Vagina (tissue), 2 donors: ENCODE data around the gene TMPRSS4.

ENCODE experiments used
- POLR2A ChIP-seq, 2 donors: fragments of 450-650 bp; IDR thresholded peaks; one replicate each; pipeline ENCODE4 v1.6.1; 2017; ENCODE audit warnings: antibody characterized with exemption in 2 of 2, mild to moderate bottlenecking in 2 of 2, moderate library complexity in 2 of 2
- TF ChIP-seq, protein P1 (sequence below), 3 experiments: fragments of 450-650 bp in 2 of 3; fragments of 200-600 bp in 1 of 3; sonication (generic) in 1 of 3; IDR thresholded peaks; one replicate each; pipeline ENCODE4 v1.5.1; 2017 to 2019; ENCODE audit warnings: antibody characterized with exemption in 3 of 3, mild to moderate bottlenecking in 2 of 3, moderate library complexity in 2 of 3

DNA sequence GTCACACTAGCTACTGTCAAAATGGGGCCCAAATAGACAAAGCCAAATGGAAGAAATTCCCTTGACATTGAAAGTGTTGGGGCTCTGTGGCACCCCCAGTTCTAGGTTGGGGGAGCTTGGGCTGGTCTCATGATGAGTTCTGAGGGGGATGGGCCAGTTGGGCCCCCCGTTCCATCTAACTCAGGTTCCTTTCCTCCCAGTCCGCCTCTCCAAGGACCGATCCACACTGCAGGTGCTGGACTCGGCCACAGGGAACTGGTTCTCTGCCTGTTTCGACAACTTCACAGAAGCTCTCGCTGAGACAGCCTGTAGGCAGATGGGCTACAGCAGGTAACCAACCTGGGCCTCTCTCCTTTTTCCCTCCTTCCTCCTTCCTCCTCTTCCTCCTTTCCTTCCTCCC, 27.6 kb downstream of the TMPRSS4 start:
- TF ChIP-seq, protein P1, sequence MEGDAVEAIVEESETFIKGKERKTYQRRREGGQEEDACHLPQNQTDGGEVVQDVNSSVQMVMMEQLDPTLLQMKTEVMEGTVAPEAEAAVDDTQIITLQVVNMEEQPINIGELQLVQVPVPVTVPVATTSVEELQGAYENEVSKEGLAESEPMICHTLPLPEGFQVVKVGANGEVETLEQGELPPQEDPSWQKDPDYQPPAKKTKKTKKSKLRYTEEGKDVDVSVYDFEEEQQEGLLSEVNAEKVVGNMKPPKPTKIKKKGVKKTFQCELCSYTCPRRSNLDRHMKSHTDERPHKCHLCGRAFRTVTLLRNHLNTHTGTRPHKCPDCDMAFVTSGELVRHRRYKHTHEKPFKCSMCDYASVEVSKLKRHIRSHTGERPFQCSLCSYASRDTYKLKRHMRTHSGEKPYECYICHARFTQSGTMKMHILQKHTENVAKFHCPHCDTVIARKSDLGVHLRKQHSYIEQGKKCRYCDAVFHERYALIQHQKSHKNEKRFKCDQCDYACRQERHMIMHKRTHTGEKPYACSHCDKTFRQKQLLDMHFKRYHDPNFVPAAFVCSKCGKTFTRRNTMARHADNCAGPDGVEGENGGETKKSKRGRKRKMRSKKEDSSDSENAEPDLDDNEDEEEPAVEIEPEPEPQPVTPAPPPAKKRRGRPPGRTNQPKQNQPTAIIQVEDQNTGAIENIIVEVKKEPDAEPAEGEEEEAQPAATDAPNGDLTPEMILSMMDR (IDR thresholded peaks at IDR 0.05) = no peak
- no peak for TF ChIP-seq POLR2A (IDR thresholded peaks at IDR 0.05)
